ENCODE measurements around the gene PARD6B.

DNA sequence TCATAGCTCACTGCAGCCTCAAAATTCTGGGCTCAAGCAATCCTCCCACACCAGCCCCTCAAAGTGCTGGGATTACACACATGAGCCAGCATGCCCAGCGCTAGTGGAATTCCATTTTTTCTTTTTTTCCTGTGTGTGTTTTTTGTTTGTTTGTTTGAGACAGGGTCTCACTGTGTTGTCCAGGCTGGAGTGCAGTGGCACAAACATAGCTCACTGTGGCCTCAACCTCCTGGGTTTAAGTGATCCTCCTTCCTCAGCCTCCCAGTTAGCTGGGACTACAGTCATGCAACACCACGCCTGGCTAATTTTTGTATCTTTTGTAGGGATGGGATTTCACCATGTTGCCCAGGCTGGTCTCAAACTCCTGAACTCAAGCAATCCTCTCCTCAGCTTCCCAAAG lies 14.1 kb upstream of the PARD6B start:
- TF ChIP-seq EZH2 (IDR thresholded peaks at IDR 0.05; ENCODE audit: borderline replicate concordance, low read depth, low read length, severe bottlenecking) = no peak
- TF ChIP-seq, protein P1, sequence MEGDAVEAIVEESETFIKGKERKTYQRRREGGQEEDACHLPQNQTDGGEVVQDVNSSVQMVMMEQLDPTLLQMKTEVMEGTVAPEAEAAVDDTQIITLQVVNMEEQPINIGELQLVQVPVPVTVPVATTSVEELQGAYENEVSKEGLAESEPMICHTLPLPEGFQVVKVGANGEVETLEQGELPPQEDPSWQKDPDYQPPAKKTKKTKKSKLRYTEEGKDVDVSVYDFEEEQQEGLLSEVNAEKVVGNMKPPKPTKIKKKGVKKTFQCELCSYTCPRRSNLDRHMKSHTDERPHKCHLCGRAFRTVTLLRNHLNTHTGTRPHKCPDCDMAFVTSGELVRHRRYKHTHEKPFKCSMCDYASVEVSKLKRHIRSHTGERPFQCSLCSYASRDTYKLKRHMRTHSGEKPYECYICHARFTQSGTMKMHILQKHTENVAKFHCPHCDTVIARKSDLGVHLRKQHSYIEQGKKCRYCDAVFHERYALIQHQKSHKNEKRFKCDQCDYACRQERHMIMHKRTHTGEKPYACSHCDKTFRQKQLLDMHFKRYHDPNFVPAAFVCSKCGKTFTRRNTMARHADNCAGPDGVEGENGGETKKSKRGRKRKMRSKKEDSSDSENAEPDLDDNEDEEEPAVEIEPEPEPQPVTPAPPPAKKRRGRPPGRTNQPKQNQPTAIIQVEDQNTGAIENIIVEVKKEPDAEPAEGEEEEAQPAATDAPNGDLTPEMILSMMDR (IDR thresholded peaks at IDR 0.05; ENCODE audit: extremely low read depth in 1 of 2, insufficient read depth in 1 of 2, low read depth in 1 of 2, low read length in 2 of 2) = no peak
- TF ChIP-seq POLR2AphosphoS5 (IDR thresholded peaks at IDR 0.05; ENCODE audit: insufficient read depth, low read depth, low read length) = no peak
- no peak for TF ChIP-seq JUN (IDR thresholded peaks at IDR 0.05; ENCODE audit: borderline replicate concordance, insufficient read depth, insufficient read length, low read depth)
- no peak for TF ChIP-seq GATA2 (IDR thresholded peaks at IDR 0.05; ENCODE audit: insufficient read depth, insufficient read length, low read depth, low read length)
- TF ChIP-seq POLR2A (IDR thresholded peaks at IDR 0.05; ENCODE audit: low read depth, low read length) = no peak

Data from endothelial cell of umbilical vein (primary cell).